NCI-H460 (cell line): ENCODE data around the gene TSPAN16. TPM values are rescaled to one million over a fixed set of nuclear protein-coding genes. Genes with fewer than 3 reads are reported as not detected.
A peak's percentile ranks its signal among the peaks of the same experiment; 100 is the strongest.

Source experiments
- DNase-seq: peaks from one replicate; pipeline ENCODE4 v3.0.0-alpha.2; 2016; ENCODE audit warnings: low read depth; ENCODE audit errors: extremely low read depth
- polyA plus RNA-seq: library from polyadenylated mRNA; depleted of rRNA; stranded (reverse); fragments of >200 nt; gene quantifications from 2 replicates; pipeline ENCODE4 v1.2.3, GENCODE V29; 2014; cell fraction: nucleus; rRNA removed
- total RNA-seq: library from RNA; depleted of rRNA; stranded (reverse); fragments of >200 nt; shearing (Covaris generic); gene quantifications from 2 replicates; pipeline ENCODE4 v1.2.3, GENCODE V29; 2014; rRNA removed

The TSPAN16 gene
- total RNA-seq: not detected in 2 replicates
- not detected in 2 replicates for polyA plus RNA-seq

DNA sequence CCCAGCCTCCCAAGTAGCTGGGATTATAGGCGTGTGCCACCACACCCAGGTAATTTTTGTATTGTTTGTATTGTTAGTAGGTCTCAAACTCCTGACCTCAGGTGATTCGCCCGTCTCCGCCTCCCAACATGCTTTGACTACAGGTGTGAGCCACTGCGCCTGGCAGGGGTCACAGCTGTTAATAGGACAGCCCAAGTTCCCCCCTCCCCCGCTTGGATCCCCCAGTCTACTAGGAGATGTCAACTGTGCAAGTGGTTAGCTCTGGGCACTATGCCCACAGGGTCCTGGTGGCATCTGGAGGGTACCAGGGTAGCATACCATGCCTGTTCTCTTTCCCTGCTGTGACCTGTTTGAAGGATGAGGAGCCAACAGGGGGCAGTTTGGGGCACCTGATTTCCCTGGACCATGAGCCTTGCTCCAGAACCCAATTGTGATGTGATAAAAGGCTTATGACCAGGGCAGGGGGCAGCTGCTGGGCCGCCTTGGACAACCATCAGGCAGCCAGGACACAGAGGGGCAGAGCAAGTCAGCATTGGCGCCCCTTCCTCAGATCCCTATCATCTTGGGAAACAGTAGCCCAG is at the start of gene TSPAN16:
Gene TSPAN16 (plus strand): TSS at position 496 of the 581 bp plus-strand sequence. CDS start 138 bp downstream, outside the sequence.
- DNase-seq: no peak

GRCh38 chr19:11246941-11247340 is 49.0 kb upstream of the TSPAN16 start:
- DNase-seq: no peak

DNA sequence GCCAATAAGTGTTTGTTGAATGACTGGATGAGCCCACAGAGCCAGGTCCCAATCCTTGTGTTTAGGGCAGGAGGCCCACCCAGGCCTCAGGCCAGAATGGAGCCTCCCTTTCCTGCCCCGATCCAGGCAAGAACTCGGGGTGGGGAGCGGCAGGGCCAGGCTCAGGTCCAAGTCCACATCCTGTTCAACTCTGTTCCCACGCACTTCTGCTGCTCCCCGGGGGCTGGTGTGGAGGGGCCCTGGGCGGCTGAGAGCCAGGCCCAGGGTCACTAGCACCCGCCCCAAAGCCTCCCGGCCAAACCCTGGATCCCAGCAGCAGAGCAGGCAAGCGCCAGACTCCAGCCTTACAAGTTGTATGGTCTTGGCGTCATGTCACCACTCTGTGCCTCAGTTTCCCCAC is 48.6 kb upstream of the TSPAN16 start:
- DNase-seq: no peak

DNA sequence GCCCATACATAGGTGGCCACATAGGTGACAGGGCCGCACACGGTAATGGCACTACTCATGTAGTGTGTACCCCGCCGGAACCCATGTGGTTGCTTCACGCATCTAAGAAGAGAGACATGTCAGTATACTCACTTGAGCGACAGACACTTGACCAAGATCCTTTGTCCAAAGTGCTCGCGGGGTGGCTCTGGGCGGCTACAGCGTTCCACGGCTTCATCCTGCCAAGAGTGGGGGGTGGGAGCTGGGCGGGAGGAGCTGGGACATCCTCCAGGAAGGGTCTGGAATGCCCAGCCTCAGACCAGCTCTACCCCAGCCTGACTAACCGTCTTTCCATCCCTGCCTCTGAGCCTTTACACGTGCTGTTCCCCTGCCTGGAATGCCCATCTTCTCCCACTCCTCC is 48.0 kb upstream of the TSPAN16 start:
- DNase-seq: no peak

- DNase-seq: no peak
Measured at GRCh38 chr19:11248852-11249251, 47.1 kb upstream of the TSPAN16 start.

DNA sequence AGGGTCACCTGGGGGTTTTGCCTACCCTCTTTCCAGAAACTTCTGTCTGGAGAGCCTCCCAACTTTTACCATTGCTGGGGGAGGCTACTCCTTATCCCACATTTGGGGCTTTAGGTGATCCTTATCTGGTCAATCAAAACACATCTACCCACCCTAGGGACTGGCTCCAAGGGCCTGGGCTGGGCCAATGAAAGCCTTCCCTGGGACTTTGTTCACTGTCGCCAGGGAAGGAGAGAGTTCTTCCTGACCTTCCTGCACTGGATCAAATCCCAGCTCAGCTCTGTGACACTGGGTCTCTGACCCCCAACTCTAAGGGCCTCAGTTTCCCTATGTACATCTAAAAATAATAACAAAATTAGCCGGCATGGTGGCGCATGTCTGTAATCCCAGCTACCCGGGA is 44.7 kb upstream of the TSPAN16 start:
- no peak for DNase-seq

- DNase-seq: no peak
Measured at GRCh38 chr19:11251650-11252314, 44.2 kb upstream of the TSPAN16 start.

DNA sequence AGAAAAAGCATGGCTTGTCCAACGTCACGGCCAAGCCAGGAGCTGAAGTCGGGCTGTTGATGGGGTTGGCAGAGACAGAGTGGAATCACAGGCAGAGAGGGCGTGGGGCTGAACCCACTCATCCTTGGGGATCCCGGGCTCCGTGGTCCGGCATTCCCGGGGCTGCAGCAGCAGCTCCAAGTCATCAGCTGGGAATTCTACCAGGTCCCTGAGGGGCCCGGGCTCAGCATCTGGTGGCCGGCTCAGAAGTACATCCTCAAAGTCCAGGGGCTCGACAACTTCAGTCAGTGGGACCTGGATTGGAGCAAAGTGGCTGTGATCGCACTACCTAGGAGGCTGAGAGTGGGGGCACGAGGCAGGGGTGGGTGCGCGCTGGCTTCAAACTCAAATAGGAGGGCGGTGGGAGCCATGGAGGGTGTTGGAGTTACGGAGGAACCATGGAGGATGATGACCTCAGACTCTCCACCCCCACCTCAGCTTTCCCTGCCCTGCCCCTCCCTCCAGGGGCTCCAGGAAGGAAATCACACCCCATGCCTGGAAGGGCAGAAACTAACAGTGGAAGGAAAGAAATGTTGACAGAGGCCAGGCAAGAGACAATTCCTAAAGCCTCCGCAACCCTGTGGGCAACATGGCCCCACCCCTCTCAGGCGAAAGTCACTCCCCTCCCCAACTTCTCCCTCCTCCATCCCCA is 43.1 kb upstream of the TSPAN16 start:
- DNase-seq: no peak

- no peak for DNase-seq
Measured at GRCh38 chr19:11254666-11255065, 41.3 kb upstream of the TSPAN16 start.

DNA sequence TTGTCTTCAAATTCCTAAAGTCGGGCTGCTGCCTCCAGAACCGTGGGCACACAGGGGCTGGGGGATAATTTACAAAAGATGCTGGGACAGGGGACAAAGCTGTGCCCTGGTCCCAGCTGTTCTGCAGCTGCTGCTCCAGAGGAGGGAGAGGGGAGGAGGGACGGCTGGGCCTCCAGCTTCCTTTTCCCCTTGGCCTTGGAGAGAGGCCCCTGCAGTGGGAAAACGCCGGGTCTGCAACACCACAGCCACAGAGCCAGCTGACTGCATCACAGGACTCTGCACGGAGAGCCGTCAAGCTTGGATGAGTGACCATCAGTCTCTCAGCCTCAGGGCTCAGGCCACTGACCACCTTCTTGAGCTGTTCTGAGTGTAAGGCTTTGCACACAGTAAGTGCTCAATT is 39.8 kb upstream of the TSPAN16 start:
- no peak for DNase-seq

GRCh38 chr19:11257846-11258380 is 38.0 kb upstream of the TSPAN16 start:
- DNase-seq: no peak

- DNase-seq: no peak
Measured at GRCh38 chr19:11260996-11261395, 35.0 kb upstream of the TSPAN16 start.

DNA sequence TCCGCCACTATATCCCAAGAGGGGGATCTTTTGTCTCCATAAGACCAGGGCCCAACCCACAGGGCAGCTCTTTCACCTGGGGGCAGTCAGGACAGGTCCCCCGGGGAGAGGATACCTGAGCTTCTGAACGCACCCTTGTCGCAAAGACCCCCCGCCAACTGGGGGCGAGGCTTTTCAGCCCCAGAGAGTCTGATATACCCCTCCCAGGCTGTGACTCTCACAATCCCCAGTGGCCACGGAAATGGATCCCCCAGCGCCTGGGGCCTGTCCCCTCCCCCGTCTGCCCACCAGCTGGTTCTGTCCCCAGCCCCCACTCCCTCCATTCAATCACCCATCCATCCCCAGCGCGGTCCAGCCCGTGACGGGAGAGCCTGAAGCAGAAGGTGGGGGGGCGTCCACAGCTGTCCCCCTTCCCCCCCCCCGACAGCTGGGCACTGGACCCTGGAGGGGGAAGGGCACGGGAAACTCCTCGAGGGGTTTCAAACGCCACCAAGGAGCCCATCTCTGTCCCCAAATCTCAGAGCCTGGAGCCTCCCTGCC is 34.5 kb upstream of the TSPAN16 start:
- no peak for DNase-seq

DNA sequence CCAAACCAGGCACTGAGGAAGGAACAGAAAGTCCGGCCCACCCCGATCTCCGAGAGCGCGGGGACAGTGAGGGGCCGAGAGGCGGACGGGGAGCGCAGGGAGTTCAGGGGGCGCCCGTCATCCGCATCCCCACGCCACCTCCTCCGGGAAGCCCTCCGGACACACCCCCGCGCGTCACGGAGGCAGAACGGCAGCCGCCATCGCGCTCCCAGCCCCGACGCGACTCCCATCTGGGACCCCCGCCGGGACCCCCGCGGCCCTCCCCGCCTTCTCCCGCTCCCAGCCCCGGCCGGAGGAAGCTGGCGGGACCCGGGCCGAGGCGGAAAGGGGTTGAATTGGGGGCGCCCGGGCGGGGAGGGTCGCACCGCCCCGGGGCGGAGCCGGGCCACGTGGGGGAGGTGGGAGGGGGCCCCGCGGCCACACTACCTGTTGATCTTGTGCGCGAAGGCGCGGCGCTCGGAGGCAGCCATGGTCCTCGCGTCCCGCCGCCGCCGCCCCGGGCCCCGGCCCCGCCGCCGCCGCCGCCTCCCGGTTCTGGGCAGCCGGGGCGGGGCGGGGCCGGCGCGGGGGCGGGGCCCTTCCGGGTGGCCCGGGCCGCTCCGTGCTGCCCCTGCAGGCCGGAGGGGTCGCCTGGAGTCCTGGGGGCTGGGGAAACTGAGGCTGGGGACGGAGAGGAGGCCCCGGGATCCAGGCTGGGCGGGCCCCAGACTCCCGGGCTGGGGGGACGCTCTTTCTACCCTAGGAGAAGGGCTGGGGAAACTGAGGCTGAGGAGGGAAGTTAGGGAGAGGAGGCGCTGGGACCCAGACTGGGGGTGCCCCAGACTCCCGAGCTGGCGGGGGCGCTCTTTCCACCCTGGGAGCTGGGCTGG is 33.8 kb upstream of the TSPAN16 start, which contains the start of gene DOCK6:
Gene DOCK6 (minus strand): TSS at position 554 of the 869 bp plus-strand sequence. CDS start 84 bp downstream, at position 470.
- no peak for DNase-seq

DNA sequence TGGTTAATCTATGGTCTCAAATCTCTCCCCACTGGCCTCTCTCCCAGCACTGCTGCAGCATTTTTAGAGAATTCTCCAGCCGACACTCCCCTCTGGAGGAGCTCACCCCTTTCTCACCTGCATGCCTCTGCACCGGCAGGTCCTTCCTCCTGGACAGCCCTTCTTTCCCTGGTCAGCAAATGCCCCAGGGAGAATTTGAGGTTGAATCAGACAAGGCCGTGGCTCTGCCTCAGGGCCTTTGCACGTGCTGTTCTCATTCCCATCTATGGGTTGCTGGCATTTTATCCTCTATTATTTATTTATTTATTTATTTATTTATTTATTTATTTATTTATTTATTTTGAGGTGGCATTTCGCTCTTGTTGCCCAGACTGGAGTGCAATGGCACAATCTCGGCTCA is 32.2 kb upstream of the TSPAN16 start:
- no peak for DNase-seq

DNA sequence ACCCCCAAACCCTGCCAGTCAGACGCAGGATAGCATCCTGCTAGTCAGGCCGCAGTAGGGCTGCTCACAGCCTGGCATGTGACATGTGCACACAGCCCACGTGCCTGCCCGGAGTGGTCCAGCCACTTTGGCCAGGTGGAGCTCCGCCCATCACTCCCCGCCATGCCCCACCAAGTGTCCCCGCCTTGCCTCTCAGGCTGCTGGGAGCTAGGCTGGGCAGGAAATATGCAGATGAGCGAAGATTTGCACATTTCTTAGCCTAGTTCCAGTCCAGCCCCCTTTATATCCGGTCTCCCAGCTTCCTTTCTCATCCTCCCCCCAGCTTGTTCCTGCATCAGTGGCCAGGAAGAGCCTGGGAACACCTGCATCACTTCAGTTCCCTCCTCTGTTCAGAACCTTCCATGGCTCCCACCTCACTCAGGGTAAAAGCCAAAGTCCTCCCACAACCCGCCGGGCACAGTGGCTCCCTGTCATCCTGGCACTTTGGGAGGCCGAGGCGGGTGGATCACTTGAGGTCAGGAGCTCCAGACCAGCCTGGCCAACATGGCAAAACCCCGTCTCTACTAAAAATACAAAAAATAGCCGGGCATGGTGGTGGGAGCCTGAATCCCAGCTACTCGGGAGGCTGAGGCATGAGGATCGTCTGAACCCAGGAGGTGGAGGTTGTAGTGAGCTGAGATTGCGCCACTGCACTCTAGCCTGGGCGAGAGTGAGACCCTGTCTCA is 31.3 kb upstream of the TSPAN16 start:
- no peak for DNase-seq

- no peak for DNase-seq
Measured at GRCh38 chr19:11265177-11265784, 30.7 kb upstream of the TSPAN16 start.

GRCh38 chr19:11265785-11266236 is 30.1 kb upstream of the TSPAN16 start:
- peak; percentile 38 for DNase-seq
